ENCODE results near the gene LBP.

Gene LBP

GRCh38 chr20:38414769-38415450 is 68.6 kb downstream of the LBP start:
- Histone ChIP-seq H4K20me1 (ENCODE audit: insufficient read depth, low read length) (no peaks in the 10 kb centered on the region), H3K4me1 (ENCODE audit: insufficient read depth, low read length, severe bottlenecking) (no peaks in the 10 kb centered on the region), H3K27ac (ENCODE audit: low read depth, low read length, poor library complexity, severe bottlenecking) (no peak overlapping the region), H3K4me3 (ENCODE audit: low read depth, low read length, poor library complexity, severe bottlenecking) (no peak overlapping the region), H3K79me2 (ENCODE audit: insufficient read depth, low read length) (no peaks in the 10 kb centered on the region), H2AFZ (ENCODE audit: low read length) (no peak overlapping the region), H3K9me3 (ENCODE audit: low read length) (no peaks in the 10 kb centered on the region), H3K9me2 (ENCODE audit: low read depth, low read length) (no peaks in the 10 kb centered on the region), H3K9ac (ENCODE audit: low read length) (no peak overlapping the region), H3K36me3 (ENCODE audit: insufficient read depth, low read length) (peaks cover 87% of the 10 kb centered on the region), H3K4me2 (ENCODE audit: low read length) (no peak overlapping the region), H3K27me3 (ENCODE audit: insufficient read depth, low read length) (no peaks in the 10 kb centered on the region), H3F3A (ENCODE audit: insufficient read depth, low read length) (no peaks in the 10 kb centered on the region)
- TF ChIP-seq CTCF (IDR thresholded peaks at IDR 0.05; ENCODE audit: low read length) (no peak), EZH2 (IDR thresholded peaks at IDR 0.05; ENCODE audit: borderline replicate concordance, low read length) (no peak)

GRCh38 chr20:38418509-38419204 is 72.4 kb downstream of the LBP start:
- no peaks in the 10 kb centered on the region for H3K9me2 ChIP-seq (ENCODE audit: low read depth, low read length)
- H3K4me2 ChIP-seq (ENCODE audit: low read length) = no peak overlapping the region
- no peak overlapping the region for H3K4me3 ChIP-seq (ENCODE audit: low read depth, low read length, poor library complexity, severe bottlenecking)
- H4K20me1 ChIP-seq (ENCODE audit: insufficient read depth, low read length) = 0 out of 2 replicates have a peak, but pooled peaks cover 4% of the 10 kb centered on the region
- no peaks in the 10 kb centered on the region for H3K9me3 ChIP-seq (ENCODE audit: low read length)
- H3K79me2 ChIP-seq (ENCODE audit: insufficient read depth, low read length) = no peaks in the 10 kb centered on the region
- H3K4me1 ChIP-seq (ENCODE audit: insufficient read depth, low read length, severe bottlenecking) = no peaks in the 10 kb centered on the region
- TF ChIP-seq CTCF (IDR thresholded peaks at IDR 0.05; ENCODE audit: low read length) = no peak
- TF ChIP-seq EZH2 (IDR thresholded peaks at IDR 0.05; ENCODE audit: borderline replicate concordance, low read length) = no peak
- H2AFZ ChIP-seq (ENCODE audit: low read length) = no peak overlapping the region
- H3K9ac ChIP-seq (ENCODE audit: low read length) = no peak overlapping the region
- H3K36me3 ChIP-seq (ENCODE audit: insufficient read depth, low read length) = peaks cover 94% of the 10 kb centered on the region
- no peaks in the 10 kb centered on the region for H3K27me3 ChIP-seq (ENCODE audit: insufficient read depth, low read length)
- H3K27ac ChIP-seq (ENCODE audit: low read depth, low read length, poor library complexity, severe bottlenecking) = no peak overlapping the region
- no peaks in the 10 kb centered on the region for H3F3A ChIP-seq (ENCODE audit: insufficient read depth, low read length)

GRCh38 chr20:38420388-38421085 is 74.3 kb downstream of the LBP start:
- Histone ChIP-seq H3K27ac (ENCODE audit: low read depth, low read length, poor library complexity, severe bottlenecking) (no peak overlapping the region), H3K36me3 (ENCODE audit: insufficient read depth, low read length) (peaks cover 95% of the 10 kb centered on the region), H2AFZ (ENCODE audit: low read length) (no peak overlapping the region), H3F3A (ENCODE audit: insufficient read depth, low read length) (no peaks in the 10 kb centered on the region), H3K27me3 (ENCODE audit: insufficient read depth, low read length) (no peaks in the 10 kb centered on the region), H3K9me3 (ENCODE audit: low read length) (no peaks in the 10 kb centered on the region), H3K4me3 (ENCODE audit: low read depth, low read length, poor library complexity, severe bottlenecking) (no peak overlapping the region), H3K9me2 (ENCODE audit: low read depth, low read length) (no peaks in the 10 kb centered on the region), H3K4me2 (ENCODE audit: low read length) (no peak overlapping the region), H3K9ac (ENCODE audit: low read length) (no peak overlapping the region), H3K4me1 (ENCODE audit: insufficient read depth, low read length, severe bottlenecking) (no peaks in the 10 kb centered on the region), H3K79me2 (ENCODE audit: insufficient read depth, low read length) (no peaks in the 10 kb centered on the region), H4K20me1 (ENCODE audit: insufficient read depth, low read length) (0 out of 2 replicates have a peak, but pooled peaks cover 4% of the 10 kb centered on the region)
- TF ChIP-seq EZH2 (IDR thresholded peaks at IDR 0.05; ENCODE audit: borderline replicate concordance, low read length) (no peak), CTCF (IDR thresholded peaks at IDR 0.05; ENCODE audit: low read length) (no peak)

Measured in OCI-LY1 (cell line).